IPS DF 19.7 (cell line): ENCODE data around the gene PI16.
A peak's percentile ranks its signal among the peaks of the same experiment; 100 is the strongest.

ENCODE experiments used
- DNase-seq: peaks from one replicate; pipeline ENCODE4 v3.0.0-alpha.2; 2013; ENCODE audit warnings: low read depth, low spot score

PI16 gene

GRCh38 chr6:36956446-36956820 is 1.9 kb downstream of the PI16 start:
- no peak for DNase-seq

GRCh38 chr6:36957773-36958271 is 3.3 kb downstream of the PI16 start:
- DNase-seq, result no peak

GRCh38 chr6:36958775-36959554 is 4.4 kb downstream of the PI16 start:
- no peak for DNase-seq

GRCh38 chr6:36959555-36960250 is 5.2 kb downstream of the PI16 start:
- no peak for DNase-seq

- DNase-seq, result no peak
Measured at GRCh38 chr6:36961441-36962435, 7.2 kb downstream of the PI16 start.

GRCh38 chr6:36962874-36963273 is 8.3 kb downstream of the PI16 start:
- peak; percentile 83 for DNase-seq

GRCh38 chr6:36963451-36964290 is 9.1 kb downstream of the PI16 start:
- DNase-seq, result no peak

- no peak for DNase-seq
Measured at GRCh38 chr6:36964349-36964748, 9.8 kb downstream of the PI16 start.

GRCh38 chr6:36964908-36965307 is 10.4 kb downstream of the PI16 start:
- no peak for DNase-seq

GRCh38 chr6:36967301-36967700 is 12.8 kb downstream of the PI16 start:
- DNase-seq, result no peak

GRCh38 chr6:36967757-36968156 is 13.2 kb downstream of the PI16 start:
- no peak for DNase-seq

GRCh38 chr6:36968266-36968977 is 13.9 kb downstream of the PI16 start:
- no peak for DNase-seq

GRCh38 chr6:36969240-36969691 is 14.7 kb downstream of the PI16 start:
- DNase-seq, result no peak

- DNase-seq, result no peak
Measured at GRCh38 chr6:36969988-36970891, 15.7 kb downstream of the PI16 start.

GRCh38 chr6:36970892-36971842 is 16.6 kb downstream of the PI16 start:
- no peak for DNase-seq

- DNase-seq, result no peak
Measured at GRCh38 chr6:36971921-36972673, 17.6 kb downstream of the PI16 start.

- DNase-seq, result no peak
Measured at GRCh38 chr6:36973190-36973589, 18.7 kb downstream of the PI16 start.
